Prostate gland (tissue), 2 donors: ENCODE measurements around the gene CCL26. TPM values are rescaled to one million over a fixed set of nuclear protein-coding genes. Genes with fewer than 3 reads are reported as not detected.
A peak's percentile ranks its signal among the peaks of the same experiment; 100 is the strongest.

Source experiments
- DNase-seq: peaks from one replicate; pipeline ENCODE4 v3.0.0-alpha.2; 2019; ENCODE audit warnings: low spot score
- H3K27ac ChIP-seq, 2 donors: fragments of 200-600 bp; sonication (generic); 2 replicates each; pipeline ENCODE4 v1.5.1; 2017 to 2019
- H3K27me3 ChIP-seq: fragments of 200-600 bp; sonication (generic); replicated peaks from 2 replicates; pipeline ENCODE4 v1.5.1; 2019; ENCODE audit not compliant: insufficient read depth
- H3K36me3 ChIP-seq, 2 donors: fragments of 200-600 bp; sonication (generic); 1 replicate in 1 of 2; 2 replicates in 1 of 2; pipeline versions ENCODE4 v1.5.1 to v1.8.1; 2017 to 2019
- H3K4me1 ChIP-seq: fragments of 200-600 bp; sonication (generic); replicated peaks from 2 replicates; pipeline ENCODE4 v1.5.1; 2019
- H3K4me3 ChIP-seq, 2 donors: fragments of 200-600 bp; sonication (generic); 2 replicates each; pipeline ENCODE4 v1.5.1; 2017 to 2019
- H3K9me3 ChIP-seq: fragments of 200-600 bp; sonication (generic); 2 replicates; pipeline ENCODE4 v1.5.1; 2017
- POLR2A ChIP-seq: fragments of 450-650 bp; IDR thresholded peaks from one replicate; pipeline ENCODE4 v1.6.1; 2016; ENCODE audit warnings: antibody characterized with exemption, mild to moderate bottlenecking
- POLR2AphosphoS5 ChIP-seq: sonication (generic); formaldehyde crosslinking; IDR thresholded peaks from one replicate; pipeline ENCODE4 v1.6.1; 2017; ENCODE audit warnings: antibody characterized with exemption
- WGBS: methylation state at CpG from one replicate; pipeline ENCODE4 v1.1.5; 2018; 5-methylcytosine and 5-hydroxymethylcytosine counted together
- intact Hi-C: fragments of 100-400 bp; cut with DNase I; formaldehyde crosslinking; loops from one replicate; pipeline ENCODE4 v1.14.2; 2022
- total RNA-seq, 2 donors: library from RNA; depleted of rRNA; stranded (reverse); fragments of >200 nt; gene quantifications; one replicate each; pipeline ENCODE4 v1.1.0, GENCODE V29; 2016
- TF ChIP-seq, protein P1 (sequence below), 4 experiments: fragments of 200-600 bp in 2 of 4; fragments of 450-650 bp in 2 of 4; sonication (generic) in 2 of 4; IDR thresholded peaks; 1 replicate in 3 of 4; 2 replicates in 1 of 4; pipeline ENCODE4 v1.5.1; 2016 to 2019; ENCODE audit warnings: antibody characterized with exemption in 4 of 4, mild to moderate bottlenecking in 2 of 4, moderate library complexity in 2 of 4

CCL26 gene
- total RNA-seq, 2 donors from 2014 or later, result not detected

DNA sequence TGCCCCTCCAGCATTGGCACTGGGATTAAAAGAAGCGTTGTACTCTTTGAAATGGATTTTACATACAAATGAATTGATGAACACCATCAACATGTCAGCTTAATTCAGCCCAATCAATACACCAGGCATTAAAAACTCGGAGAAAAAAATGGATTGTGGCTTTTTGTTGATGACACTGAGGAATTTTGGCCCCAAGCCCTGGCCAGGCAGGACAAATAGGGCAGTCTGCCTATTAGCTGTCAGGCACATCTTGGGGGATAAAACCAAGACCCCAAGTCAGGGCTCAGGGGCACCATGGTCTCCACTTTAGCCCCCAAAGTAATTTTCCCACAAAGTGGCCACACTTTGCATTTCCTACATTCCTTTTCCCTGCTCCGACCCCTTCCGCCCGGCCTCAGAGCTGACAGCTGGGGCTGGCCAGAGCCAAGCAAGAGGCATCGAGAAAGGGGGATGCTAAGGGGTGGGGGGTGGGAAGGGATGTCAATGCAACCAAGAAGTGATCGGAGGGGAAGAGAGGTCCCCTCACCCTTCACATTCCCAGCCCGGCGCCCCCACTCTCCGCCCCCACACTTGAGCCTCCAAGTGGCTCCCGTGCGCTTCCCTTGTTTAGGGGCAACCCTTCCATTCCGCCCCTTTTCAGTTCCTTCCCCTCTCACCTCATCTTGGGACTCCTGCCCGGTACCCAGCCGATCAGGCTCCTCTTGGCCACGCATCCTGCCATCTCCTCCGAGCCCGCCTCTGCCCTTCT lies 34.0 kb downstream of the CCL26 start:
- WGBS, result 4% methylated on average over 18 of the region's 18 CpGs
- no peaks in the 10 kb centered on the region for H3K9me3 ChIP-seq
- no peaks in the 10 kb centered on the region for H3K36me3 ChIP-seq
- peak overlapping the region; percentile 88 for H3K27ac ChIP-seq
- no peaks in the 10 kb centered on the region for H3K4me1 ChIP-seq
- intact Hi-C loops, result no loop called here
- TF ChIP-seq, protein P1, sequence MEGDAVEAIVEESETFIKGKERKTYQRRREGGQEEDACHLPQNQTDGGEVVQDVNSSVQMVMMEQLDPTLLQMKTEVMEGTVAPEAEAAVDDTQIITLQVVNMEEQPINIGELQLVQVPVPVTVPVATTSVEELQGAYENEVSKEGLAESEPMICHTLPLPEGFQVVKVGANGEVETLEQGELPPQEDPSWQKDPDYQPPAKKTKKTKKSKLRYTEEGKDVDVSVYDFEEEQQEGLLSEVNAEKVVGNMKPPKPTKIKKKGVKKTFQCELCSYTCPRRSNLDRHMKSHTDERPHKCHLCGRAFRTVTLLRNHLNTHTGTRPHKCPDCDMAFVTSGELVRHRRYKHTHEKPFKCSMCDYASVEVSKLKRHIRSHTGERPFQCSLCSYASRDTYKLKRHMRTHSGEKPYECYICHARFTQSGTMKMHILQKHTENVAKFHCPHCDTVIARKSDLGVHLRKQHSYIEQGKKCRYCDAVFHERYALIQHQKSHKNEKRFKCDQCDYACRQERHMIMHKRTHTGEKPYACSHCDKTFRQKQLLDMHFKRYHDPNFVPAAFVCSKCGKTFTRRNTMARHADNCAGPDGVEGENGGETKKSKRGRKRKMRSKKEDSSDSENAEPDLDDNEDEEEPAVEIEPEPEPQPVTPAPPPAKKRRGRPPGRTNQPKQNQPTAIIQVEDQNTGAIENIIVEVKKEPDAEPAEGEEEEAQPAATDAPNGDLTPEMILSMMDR (IDR thresholded peaks at IDR 0.05), result no peak
- TF ChIP-seq POLR2A (no peak), POLR2AphosphoS5 (no peak)
- DNase-seq, result peak; percentile 5
- no peaks in the 10 kb centered on the region for H3K27me3 ChIP-seq
- H3K4me3 ChIP-seq, result peak overlapping the region; percentile 86 to 97

DNA sequence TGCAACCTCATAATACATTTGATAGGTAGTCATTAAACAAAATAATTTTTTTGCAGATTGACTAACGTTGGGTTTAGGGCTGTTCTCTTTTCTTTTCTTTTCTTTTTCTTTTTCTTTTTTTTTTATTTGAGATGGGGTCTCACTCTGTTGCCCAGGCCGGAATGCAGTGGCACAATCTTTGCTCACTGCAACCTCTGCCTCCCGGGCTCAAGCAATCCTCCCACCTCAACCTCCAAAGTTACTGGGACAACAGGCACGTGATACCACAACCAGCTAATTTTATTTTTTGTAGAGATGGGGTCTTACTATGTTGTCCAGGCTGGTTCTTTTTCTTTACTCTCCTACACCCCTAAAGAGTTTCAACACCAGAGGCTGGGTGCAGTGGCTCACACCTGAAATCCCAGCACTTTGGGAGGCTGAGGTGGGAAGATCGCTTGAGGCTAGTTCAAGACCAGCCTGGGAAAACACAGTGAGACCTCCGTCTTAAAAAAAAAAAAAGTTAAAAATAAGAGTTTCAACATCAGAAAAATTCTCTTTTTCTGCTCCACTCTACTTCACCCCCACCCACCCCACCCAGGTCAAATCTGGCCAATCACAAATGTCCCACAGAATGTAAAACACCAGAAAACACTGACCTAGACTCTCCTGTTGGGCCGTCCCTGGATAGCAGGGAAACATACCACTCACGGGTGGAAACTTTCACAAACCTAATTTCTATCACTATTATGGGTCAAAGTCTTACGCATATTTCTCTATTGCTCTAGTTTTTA lies 36.2 kb downstream of the CCL26 start:
- H3K27me3 ChIP-seq, result no peaks in the 10 kb centered on the region
- H3K9me3 ChIP-seq, result no peaks in the 10 kb centered on the region
- 93% methylated on average over 9 of the region's 9 CpGs for WGBS
- no peaks in the 10 kb centered on the region for H3K36me3 ChIP-seq
- no peak overlapping the region for H3K27ac ChIP-seq
- intact Hi-C loops, result no loop called here
- TF ChIP-seq POLR2AphosphoS5, result no peak
- TF ChIP-seq POLR2A, result no peak
- no peak for DNase-seq
- H3K4me1 ChIP-seq, result no peaks in the 10 kb centered on the region
- H3K4me3 ChIP-seq, result no peak overlapping the region

DNA sequence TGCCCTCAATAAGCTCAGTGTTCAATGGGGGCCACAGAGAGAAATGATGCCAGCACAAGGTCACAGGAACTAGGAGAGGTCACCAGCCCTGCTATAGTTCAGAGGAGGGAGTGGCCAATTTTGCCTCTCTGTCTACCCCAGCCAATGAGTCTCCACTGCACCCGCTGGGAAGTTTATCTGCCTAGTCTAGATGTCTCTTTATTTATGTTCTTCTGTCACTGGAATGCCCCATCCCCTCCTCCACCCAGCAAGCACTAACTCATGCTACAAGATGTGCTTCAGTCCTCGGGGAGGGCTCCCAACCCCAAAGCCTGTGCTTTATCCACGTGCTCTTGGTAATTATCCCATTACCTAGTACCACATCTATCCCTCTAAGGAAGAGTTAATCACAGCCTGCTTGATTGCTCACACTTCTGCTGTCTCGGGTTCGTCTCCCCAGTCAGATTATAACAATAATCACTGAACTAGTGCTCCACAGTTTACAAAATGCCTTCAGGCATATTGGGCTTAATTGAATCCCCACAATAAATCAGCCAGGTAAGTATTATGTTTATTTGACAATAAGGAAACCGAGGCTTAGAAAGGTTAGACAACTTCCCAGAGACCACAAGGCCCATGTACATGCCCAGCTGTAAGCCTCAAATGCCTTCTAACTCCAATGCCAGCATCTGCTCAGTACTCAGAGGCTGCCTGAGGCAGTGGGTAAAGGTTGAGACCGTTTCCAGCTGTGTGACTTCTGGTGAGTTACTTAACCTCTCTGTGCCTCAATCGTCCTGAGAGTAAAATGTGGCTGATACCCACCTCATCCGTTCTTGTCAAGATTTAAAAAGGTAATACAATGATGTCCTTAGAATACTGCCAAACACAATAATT lies 37.2 kb downstream of the CCL26 start:
- WGBS, result 76% methylated on average over 9 of the region's 9 CpGs
- no peaks in the 10 kb centered on the region for H3K9me3 ChIP-seq
- H3K36me3 ChIP-seq, result no peaks in the 10 kb centered on the region
- H3K4me1 ChIP-seq, result no peaks in the 10 kb centered on the region
- TF ChIP-seq POLR2A (no peak), POLR2AphosphoS5 (peak; percentile 10)
- no peak overlapping the region for H3K4me3 ChIP-seq
- no peak overlapping the region for H3K27ac ChIP-seq
- H3K27me3 ChIP-seq, result no peaks in the 10 kb centered on the region
- no peak for DNase-seq
- intact Hi-C loops, result no loop called here

DNA sequence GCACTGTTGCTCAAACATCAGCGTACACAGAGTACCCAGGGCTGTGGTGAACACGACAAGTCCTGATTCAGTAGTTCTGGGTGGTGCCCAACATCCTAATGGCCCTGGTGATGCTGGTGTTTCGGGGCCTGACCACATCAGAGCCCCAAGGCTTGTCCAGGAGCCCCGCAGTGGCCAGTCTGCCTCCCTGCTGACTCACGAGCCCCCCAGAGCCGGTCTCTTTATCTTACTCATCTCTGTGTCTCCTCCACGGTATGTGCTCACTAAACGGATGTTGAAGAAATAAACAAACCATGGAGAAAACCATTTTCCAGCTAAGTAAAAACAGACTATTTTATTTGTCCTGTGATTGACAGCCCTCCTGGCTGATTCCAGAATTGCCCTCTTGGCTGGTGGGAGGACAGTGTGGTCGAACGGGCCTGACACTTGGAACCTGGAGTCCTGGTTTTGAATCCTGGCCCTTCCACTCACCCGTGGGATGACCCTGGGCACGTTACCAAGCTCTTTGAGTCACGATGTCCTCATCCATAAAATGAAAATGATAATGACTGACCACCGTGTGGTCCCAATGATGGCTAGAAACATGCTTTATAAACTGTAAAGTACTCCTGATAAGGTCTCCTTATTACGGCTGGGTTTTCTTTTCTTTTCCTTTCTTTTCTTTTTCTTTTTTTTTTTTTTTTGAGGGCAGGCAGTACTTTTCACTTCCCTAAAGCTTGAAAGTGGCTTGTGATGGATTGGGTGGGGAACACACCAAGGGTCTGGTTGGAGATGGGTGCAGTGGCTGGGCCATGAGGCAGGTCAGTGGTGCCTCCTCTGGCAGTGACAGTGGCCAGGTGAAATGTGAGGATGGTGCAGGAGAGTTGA lies 39.0 kb downstream of the CCL26 start:
- Histone ChIP-seq H3K4me1 (peaks cover 4% of the 10 kb centered on the region), H3K27ac (peak overlapping the region; percentile 27 to 47), H3K4me3 (no peak overlapping the region), H3K27me3 (no peaks in the 10 kb centered on the region), H3K9me3 (no peaks in the 10 kb centered on the region), H3K36me3 (no peaks in the 10 kb centered on the region)
- TF ChIP-seq, protein P1 (IDR thresholded peaks at IDR 0.05), result no peak
- TF ChIP-seq POLR2A (no peak), POLR2AphosphoS5 (no peak)
- intact Hi-C loops, result no loop called here
- WGBS, result 45% methylated on average over 15 of the region's 15 CpGs
- no peak for DNase-seq

DNA sequence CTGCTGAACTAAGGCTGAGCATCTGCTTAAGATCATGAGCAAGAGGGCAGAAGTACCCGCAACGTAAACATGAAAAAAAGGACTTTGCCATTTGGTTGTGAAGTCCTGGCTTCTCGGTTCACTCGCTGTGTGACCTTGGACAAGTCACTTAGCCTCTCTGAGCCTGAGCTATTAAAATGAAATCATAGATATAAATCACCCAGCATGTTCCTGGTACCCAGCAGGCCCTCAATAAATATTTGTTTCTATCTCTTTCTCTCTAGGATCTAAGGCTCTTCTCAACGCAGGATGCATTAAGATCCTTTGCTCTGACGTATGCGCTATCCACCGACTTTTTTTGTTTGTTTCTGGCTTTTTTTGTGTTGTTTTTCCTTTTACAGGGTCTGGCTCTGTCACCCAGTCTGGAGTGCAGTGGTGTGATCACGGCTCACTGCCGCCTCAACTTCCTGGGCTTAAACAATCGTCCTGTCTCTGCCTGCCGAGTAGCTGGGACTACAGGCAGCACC lies 39.9 kb downstream of the CCL26 start:
- WGBS, result 82% methylated on average over 12 of the region's 12 CpGs
- H3K36me3 ChIP-seq, result no peaks in the 10 kb centered on the region
- no peaks in the 10 kb centered on the region for H3K27me3 ChIP-seq
- TF ChIP-seq POLR2A (no peak), POLR2AphosphoS5 (no peak)
- TF ChIP-seq, protein P1 (IDR thresholded peaks at IDR 0.05), result no peak
- DNase-seq, result no peak
- intact Hi-C loops, result no loop called here
- peak overlapping the region; percentile 27 to 47 for H3K27ac ChIP-seq
- H3K9me3 ChIP-seq, result no peaks in the 10 kb centered on the region
- no peak overlapping the region for H3K4me3 ChIP-seq
- peaks cover 4% of the 10 kb centered on the region for H3K4me1 ChIP-seq
